OCI-LY7 (cell line): ENCODE data around the gene NTN3. TPM values are rescaled to one million over a fixed set of nuclear protein-coding genes. Genes with fewer than 3 reads are reported as not detected.

ENCODE experiments used
- BruUV-seq: library from RNA; stranded (reverse); fragments of 400-500 nt; replicated peaks from 2 replicates; lab custom pipeline; 2021; lab: Mats Ljungman, UMichigan
- CTCF ChIA-PET: fragments of 300-600 bp; sonication (Branson Sonifier 250); formaldehyde crosslinking; loops from one replicate; lab custom pipeline; 2022; ENCODE audit warnings: antibody characterized with exemption; ENCODE audit not compliant: unreplicated experiment; lab: Charles Lee
- POLR2A ChIA-PET: fragments of 300-600 bp; sonication (Branson Sonifier 250); formaldehyde crosslinking; loops from one replicate; lab custom pipeline; 2022; ENCODE audit warnings: antibody characterized with exemption; lab: Charles Lee
- DNase-seq: peaks from one replicate; pipeline ENCODE4 v3.0.0-alpha.2; 2015; ENCODE audit warnings: low spot score
- H2AFZ ChIP-seq: fragments of 200-600 bp; sonication (generic), shearing (Covaris generic); 2 replicates; pipeline ENCODE4 v1.6.1; 2014; ENCODE audit warnings: mild to moderate bottlenecking, antibody characterized with exemption, low read length, moderate library complexity
- H3K27ac ChIP-seq: fragments of 200-600 bp; sonication (generic); 2 replicates; pipeline ENCODE4 v1.5.1; 2014; ENCODE audit warnings: mixed run types, low read depth, mild to moderate bottlenecking, moderate library complexity, low read length, inconsistent platforms; ENCODE audit not compliant: poor library complexity, severe bottlenecking
- H3K36me3 ChIP-seq: fragments of 200-600 bp; sonication (generic); 2 replicates; pipeline ENCODE4 v1.6.1; 2014; ENCODE audit warnings: mild to moderate bottlenecking, antibody characterized with exemption, low read length, moderate library complexity, mixed read lengths; ENCODE audit not compliant: insufficient read depth
- H3K4me1 ChIP-seq: fragments of 200-600 bp; sonication (generic); 2 replicates; pipeline ENCODE4 v1.5.1; 2014; ENCODE audit warnings: mild to moderate bottlenecking, low read length; ENCODE audit not compliant: insufficient read depth, poor library complexity, severe bottlenecking
- H3K4me2 ChIP-seq: fragments of 200-600 bp; sonication (generic); 2 replicates; pipeline ENCODE4 v1.6.1; 2014; ENCODE audit warnings: mild to moderate bottlenecking, low read length
- H3K4me3 ChIP-seq: fragments of 200-600 bp; sonication (generic); 2 replicates; pipeline ENCODE4 v1.5.1; 2014; ENCODE audit warnings: mild to moderate bottlenecking, low read depth, low read length; ENCODE audit not compliant: poor library complexity, severe bottlenecking
- H3K79me2 ChIP-seq: fragments of 200-600 bp; sonication (generic); 2 replicates; pipeline ENCODE4 v1.6.1; 2016; ENCODE audit warnings: low read depth, mild to moderate bottlenecking, low read length, moderate library complexity, mixed read lengths; ENCODE audit not compliant: insufficient read depth
- H3K9me2 ChIP-seq: fragments of 200-600 bp; sonication (generic); 2 replicates; pipeline ENCODE4 v1.6.1; 2016; ENCODE audit warnings: mild to moderate bottlenecking, low read length, mixed read lengths; ENCODE audit not compliant: insufficient read depth
- H3K9me3 ChIP-seq: fragments of 200-600 bp; sonication (generic); 2 replicates; pipeline ENCODE4 v1.6.1; 2014; ENCODE audit warnings: mild to moderate bottlenecking, mixed run types, low read length, mixed read lengths
- H4K20me1 ChIP-seq: fragments of 200-600 bp; sonication (generic); 2 replicates; pipeline ENCODE4 v1.6.1; 2014; ENCODE audit warnings: mild to moderate bottlenecking, antibody characterized with exemption, low read length, moderate library complexity, mixed read lengths; ENCODE audit not compliant: insufficient read depth
- EZH2phosphoT487 ChIP-seq: fragments of 200-600 bp; sonication (generic); IDR thresholded peaks from 2 replicates; pipeline ENCODE4 v1.6.1; 2018; ENCODE audit warnings: low read depth, borderline replicate concordance, mild to moderate bottlenecking, mixed run types, antibody characterized with exemption, low read length, moderate library complexity, mixed read lengths
- intact Hi-C: fragments of 100-400 bp; cut with micrococcal nuclease; formaldehyde crosslinking; loops from one replicate; pipeline ENCODE4 v1.10.0; 2022; ENCODE audit not compliant: unreplicated experiment
- total RNA-seq, 2 experiments: library from RNA; depleted of rRNA in 1 of 2; stranded (reverse); fragments of >200 nt in 1 of 2; shearing (Covaris generic) in 1 of 2; gene quantifications; 2 replicates each; pipeline ENCODE4 v1.2.3, GENCODE V29; 2014 to 2022
- TF ChIP-seq, protein P1 (sequence below): fragments of 200-600 bp; sonication (generic); conservative IDR thresholded peaks from 2 replicates; pipeline ENCODE4 v1.5.1; 2014; ENCODE audit warnings: mild to moderate bottlenecking, antibody characterized with exemption, low read length, moderate library complexity, mixed read lengths

Gene NTN3
- total RNA-seq, 2 experiments from 2014 or later: 1.7 to 2.3 TPM

GRCh38 chr16:2494616-2495015 lies 23.5 kb downstream of the NTN3 start:
- intact Hi-C loops: no loop called here
- no peak overlapping the region for H3K27ac ChIP-seq
- H3K4me3 ChIP-seq: no peak overlapping the region
- ChIA-PET POLR2A (no interaction called here), CTCF (no interaction called here)
- H4K20me1 ChIP-seq: no peaks in the 10 kb centered on the region
- H3K36me3 ChIP-seq: peaks cover 35% of the 10 kb centered on the region
- H3K4me1 ChIP-seq: no peaks in the 10 kb centered on the region
- H3K9me2 ChIP-seq: no peaks in the 10 kb centered on the region
- no peak overlapping the region for H2AFZ ChIP-seq
- no TSS peak for BruUV-seq
- H3K4me2 ChIP-seq: no peak overlapping the region
- no peak for DNase-seq
- H3K9me3 ChIP-seq: no peaks in the 10 kb centered on the region
- no peaks in the 10 kb centered on the region for H3K79me2 ChIP-seq
- TF ChIP-seq, protein P1, sequence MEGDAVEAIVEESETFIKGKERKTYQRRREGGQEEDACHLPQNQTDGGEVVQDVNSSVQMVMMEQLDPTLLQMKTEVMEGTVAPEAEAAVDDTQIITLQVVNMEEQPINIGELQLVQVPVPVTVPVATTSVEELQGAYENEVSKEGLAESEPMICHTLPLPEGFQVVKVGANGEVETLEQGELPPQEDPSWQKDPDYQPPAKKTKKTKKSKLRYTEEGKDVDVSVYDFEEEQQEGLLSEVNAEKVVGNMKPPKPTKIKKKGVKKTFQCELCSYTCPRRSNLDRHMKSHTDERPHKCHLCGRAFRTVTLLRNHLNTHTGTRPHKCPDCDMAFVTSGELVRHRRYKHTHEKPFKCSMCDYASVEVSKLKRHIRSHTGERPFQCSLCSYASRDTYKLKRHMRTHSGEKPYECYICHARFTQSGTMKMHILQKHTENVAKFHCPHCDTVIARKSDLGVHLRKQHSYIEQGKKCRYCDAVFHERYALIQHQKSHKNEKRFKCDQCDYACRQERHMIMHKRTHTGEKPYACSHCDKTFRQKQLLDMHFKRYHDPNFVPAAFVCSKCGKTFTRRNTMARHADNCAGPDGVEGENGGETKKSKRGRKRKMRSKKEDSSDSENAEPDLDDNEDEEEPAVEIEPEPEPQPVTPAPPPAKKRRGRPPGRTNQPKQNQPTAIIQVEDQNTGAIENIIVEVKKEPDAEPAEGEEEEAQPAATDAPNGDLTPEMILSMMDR: no peak
- TF ChIP-seq EZH2phosphoT487: no peak

- Histone ChIP-seq H3K27ac (no peak overlapping the region), H3K79me2 (no peaks in the 10 kb centered on the region), H3K4me2 (no peak overlapping the region), H2AFZ (no peak overlapping the region), H3K9me3 (no peaks in the 10 kb centered on the region), H3K9me2 (no peaks in the 10 kb centered on the region), H3K36me3 (peaks cover 32% of the 10 kb centered on the region), H3K4me3 (no peak overlapping the region), H4K20me1 (no peaks in the 10 kb centered on the region), H3K4me1 (no peaks in the 10 kb centered on the region)
- POLR2A ChIA-PET: no interaction called here
- intact Hi-C loops: no loop called here
- CTCF ChIA-PET: no interaction called here
- BruUV-seq: no TSS peak
- TF ChIP-seq EZH2phosphoT487: no peak
- TF ChIP-seq, protein P1: no peak
- DNase-seq: no peak
These were observed 23.9 kb downstream of the NTN3 start for GRCh38 chr16:2495041-2495440.

GRCh38 chr16:2496223-2497115 lies 25.4 kb downstream of the NTN3 start:
- CTCF ChIA-PET: no interaction called here
- Histone ChIP-seq H3K9me2 (no peaks in the 10 kb centered on the region), H3K4me2 (no peak overlapping the region), H4K20me1 (no peaks in the 10 kb centered on the region), H3K36me3 (peaks cover 23% of the 10 kb centered on the region), H2AFZ (no peak overlapping the region), H3K4me1 (peaks cover 7% of the 10 kb centered on the region), H3K79me2 (no peaks in the 10 kb centered on the region), H3K4me3 (no peak overlapping the region), H3K9me3 (no peaks in the 10 kb centered on the region), H3K27ac (no peak overlapping the region)
- no TSS peak for BruUV-seq
- DNase-seq: no peak
- POLR2A ChIA-PET: interaction anchor here (0.6 kb wide), 1 partner anchor 304 kb away, joined by 5 read pairs; no protein-coding TSS in a partner anchor
- intact Hi-C loops: no loop called here
- TF ChIP-seq EZH2phosphoT487: no peak
- TF ChIP-seq, protein P1: no peak
